Measurements from ENCODE around the gene ILDR1.

- TF ChIP-seq CTCF (IDR thresholded peaks at IDR 0.05; ENCODE audit: low read depth, low read length, poor library complexity, severe bottlenecking) = no peak
- TF ChIP-seq EZH2phosphoT487 (IDR thresholded peaks at IDR 0.05; ENCODE audit: borderline replicate concordance, low read length) = no peak
Measured at GRCh38 chr3:122003606-122004005, 18.4 kb downstream of the ILDR1 start.

Data from DOHH2 (cell line).